Tibial nerve (tissue), 3 donors: Measurements from ENCODE around the gene EP300.
"Not testable (repeated sequence)": the region's sequence is repeated elsewhere in the genome, so short reads cannot be mapped to it uniquely, and the experiment has no call there.

ENCODE experiments used
- POLR2A ChIP-seq, 2 donors: fragments of 450-650 bp; IDR thresholded peaks; one replicate each; pipeline ENCODE4 v1.6.1; 2017; ENCODE audit warnings: antibody characterized with exemption in 2 of 2, mild to moderate bottlenecking in 2 of 2, moderate library complexity in 2 of 2
- TF ChIP-seq, protein P1 (sequence below), 5 experiments: fragments of 200-600 bp in 3 of 5; fragments of 450-650 bp in 2 of 5; sonication (generic) in 3 of 5; IDR thresholded peaks; one replicate each; pipeline ENCODE4 v1.5.1; 2016 to 2019; ENCODE audit warnings: antibody characterized with exemption in 5 of 5, mild to moderate bottlenecking in 3 of 5, moderate library complexity in 2 of 5

DNA sequence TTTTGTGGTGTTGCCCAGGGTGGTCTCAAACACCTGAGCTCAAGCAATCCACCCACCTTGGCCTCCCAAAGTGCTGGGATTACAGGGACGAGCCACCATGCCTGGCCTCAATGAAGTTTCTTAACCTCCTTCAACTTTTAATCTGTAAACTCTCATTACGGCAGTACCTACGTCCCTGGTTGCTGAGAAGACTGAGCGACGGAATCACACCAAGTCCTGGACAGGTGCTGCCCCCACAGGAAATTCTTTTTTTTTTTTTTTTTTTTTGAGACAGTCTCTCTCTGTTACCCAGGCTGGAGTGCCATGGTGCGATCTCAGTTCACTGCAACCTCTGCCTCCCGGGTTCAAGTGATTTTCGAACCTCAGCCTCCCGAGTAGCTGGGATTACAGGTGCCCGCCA is 24.4 kb upstream of the EP300 start:
- TF ChIP-seq, protein P1, sequence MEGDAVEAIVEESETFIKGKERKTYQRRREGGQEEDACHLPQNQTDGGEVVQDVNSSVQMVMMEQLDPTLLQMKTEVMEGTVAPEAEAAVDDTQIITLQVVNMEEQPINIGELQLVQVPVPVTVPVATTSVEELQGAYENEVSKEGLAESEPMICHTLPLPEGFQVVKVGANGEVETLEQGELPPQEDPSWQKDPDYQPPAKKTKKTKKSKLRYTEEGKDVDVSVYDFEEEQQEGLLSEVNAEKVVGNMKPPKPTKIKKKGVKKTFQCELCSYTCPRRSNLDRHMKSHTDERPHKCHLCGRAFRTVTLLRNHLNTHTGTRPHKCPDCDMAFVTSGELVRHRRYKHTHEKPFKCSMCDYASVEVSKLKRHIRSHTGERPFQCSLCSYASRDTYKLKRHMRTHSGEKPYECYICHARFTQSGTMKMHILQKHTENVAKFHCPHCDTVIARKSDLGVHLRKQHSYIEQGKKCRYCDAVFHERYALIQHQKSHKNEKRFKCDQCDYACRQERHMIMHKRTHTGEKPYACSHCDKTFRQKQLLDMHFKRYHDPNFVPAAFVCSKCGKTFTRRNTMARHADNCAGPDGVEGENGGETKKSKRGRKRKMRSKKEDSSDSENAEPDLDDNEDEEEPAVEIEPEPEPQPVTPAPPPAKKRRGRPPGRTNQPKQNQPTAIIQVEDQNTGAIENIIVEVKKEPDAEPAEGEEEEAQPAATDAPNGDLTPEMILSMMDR (IDR thresholded peaks at IDR 0.05), result not testable (repeated sequence)
- TF ChIP-seq POLR2A (IDR thresholded peaks at IDR 0.05), result not testable (repeated sequence)
